CMK (cell line): ENCODE results near the gene RAB3GAP1.

ENCODE experiments used
- DNase-seq: peaks from one replicate; pipeline ENCODE4 v3.0.0-alpha.2; 2010; ENCODE audit warnings: low read depth

RAB3GAP1 gene

DNA sequence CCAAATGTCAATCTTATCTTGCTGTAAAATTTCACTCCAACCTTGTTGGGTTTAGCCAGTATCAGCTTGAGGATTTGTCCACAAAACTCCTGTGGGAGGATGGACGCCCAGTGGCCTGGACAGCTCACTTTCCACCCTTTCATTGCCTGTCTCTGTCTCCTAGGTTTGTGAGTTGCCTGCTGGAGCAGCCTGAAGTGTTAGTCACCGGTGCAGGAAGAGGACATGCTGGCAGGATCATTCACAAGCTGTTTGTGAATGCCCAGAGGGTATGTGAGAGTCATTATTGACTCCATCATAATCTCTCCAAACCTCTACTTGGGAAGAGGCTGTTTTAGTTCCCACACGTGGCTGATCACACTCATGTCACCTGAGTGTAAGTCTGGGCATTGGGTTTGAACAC lies 112.3 kb downstream of the RAB3GAP1 start:
- no peak for DNase-seq

DNA sequence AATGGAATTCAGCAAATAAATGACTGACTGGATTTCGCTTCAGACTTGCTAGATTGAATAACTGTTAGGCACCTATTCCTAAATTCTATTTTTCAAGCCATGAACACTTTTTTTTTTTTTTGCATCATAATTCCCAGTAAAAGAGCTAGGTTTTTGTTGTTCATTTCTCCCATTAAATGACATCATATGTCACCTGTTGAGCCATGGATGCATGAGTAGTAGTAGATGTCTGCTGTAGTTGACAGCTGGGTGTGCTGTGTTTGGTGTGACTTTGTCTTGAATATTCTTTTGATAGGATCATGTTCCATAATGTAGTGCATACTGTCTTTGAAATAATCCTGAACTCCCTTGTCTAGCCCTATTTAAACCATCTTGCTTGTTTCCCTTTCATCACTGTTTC lies 115.2 kb downstream of the RAB3GAP1 start:
- DNase-seq, result no peak

DNA sequence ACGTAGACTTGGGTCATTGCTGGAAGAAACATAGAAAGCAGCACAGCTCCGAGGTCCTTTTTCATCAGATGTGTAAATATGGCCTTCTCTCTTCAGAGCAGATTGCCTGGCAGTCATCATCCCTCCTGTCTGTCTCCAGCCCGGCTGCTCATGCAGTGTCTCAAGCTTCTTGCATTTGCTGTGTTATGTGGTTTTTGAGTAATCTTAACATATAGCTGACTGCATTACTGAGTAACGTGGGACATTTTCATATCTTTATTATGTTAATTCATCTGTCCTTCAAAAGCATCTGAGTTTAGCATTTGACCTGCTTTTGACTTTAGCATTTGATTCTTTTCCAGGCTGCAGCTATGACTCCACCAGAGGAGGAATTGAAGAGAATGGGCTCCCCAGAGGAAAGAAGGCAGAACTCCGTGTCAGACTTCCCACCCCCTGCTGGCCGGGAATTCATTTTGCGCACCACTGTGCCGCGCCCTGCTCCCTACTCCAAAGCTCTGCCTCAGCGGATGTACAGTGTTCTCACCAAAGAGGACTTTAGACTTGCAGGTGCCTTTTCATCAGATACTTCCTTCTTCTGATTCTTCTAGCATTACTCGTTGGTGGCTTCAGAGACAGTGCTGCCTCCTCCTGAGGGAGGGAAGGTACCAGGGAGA lies 116.2 kb downstream of the RAB3GAP1 start:
- DNase-seq, result no peak

DNA sequence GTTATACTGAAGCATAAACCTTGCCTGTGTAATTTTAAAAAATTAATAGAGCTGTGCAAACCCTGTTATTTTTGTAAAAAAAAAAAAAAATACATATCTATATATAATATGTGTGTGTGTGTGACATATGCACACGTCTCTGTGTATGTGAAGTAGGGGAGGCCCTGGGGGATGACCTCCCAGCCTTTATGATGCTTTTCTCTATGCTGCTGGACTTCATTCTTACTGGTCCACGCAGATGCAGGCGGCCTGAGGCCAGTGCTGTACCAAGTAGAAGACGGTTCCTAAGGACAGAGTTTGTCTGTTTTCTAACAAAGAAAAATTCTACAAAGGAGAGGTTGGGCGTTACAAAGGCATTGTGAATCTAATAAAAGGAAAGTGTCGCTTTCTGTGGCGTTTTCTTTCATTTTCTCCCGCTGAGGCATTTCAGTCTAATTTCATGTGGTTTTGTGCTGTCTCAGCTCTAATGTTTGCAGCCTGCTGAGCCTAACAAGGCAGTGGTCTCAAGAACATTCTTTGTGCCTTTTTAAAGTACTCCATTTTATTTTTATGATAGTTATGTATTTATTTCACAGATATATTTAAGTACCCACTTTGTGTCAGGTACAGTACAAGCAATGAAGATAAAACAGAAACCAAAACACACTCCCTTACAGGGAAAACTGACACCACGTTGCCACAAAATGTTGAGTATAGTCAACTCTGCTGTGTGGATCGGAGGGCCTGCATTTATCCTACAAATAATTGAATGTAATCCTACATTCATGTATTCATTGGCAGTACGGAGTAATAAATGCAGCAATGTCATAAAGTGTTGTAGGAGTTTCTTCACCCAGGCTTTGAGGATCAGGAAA lies 118.0 kb downstream of the RAB3GAP1 start:
- no peak for DNase-seq

DNA sequence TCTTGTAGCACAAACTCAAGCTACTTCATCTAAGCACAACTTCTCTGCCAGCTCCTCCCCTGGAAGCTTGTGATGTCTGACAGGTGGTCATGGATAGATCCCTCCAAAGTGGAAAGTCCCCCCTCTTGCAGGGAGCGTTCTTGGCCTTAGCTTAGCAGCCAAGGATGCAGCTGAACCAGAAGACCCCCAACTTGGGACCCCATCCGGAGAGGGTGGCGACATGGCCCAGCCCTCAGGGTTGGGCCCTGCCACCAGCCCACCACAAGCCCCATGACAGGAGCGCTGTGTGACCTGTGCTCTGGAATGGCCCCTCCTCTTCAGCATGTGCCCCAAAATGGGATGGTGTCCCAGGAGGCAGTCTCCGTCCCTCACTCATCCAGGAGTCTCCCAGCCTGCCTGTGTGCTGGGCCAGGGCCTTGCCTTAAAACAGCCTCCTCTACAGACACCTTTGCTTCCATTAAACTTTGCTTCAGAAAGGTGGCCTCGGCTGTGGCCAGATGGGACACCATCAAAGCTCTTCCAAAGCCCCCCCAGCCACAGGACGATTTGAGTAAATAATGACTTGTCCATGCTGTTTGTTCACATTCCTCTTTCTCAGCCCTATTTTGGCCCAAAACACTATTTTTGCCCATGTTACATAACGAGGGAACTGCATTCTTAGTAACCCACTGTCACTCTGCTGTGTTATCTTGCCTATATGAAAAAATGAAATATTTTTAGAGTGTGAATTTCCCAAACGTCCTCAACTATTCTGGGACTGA lies 122.1 kb downstream of the RAB3GAP1 start:
- DNase-seq, result no peak

DNA sequence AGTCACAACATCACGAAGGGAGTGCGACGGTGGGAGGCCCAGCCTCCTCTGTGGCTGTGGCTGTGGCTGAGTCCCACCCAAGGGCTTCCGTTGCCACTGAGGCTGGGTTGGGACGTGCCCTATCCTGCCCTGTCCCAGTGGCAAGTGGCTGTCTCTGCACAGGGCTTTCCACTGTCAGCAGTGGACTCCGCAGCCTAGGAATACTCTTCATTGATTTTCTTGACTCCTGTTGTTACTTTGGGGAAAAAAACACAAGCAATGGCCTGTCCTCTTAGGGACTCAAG lies 122.7 kb downstream of the RAB3GAP1 start:
- no peak for DNase-seq

DNA sequence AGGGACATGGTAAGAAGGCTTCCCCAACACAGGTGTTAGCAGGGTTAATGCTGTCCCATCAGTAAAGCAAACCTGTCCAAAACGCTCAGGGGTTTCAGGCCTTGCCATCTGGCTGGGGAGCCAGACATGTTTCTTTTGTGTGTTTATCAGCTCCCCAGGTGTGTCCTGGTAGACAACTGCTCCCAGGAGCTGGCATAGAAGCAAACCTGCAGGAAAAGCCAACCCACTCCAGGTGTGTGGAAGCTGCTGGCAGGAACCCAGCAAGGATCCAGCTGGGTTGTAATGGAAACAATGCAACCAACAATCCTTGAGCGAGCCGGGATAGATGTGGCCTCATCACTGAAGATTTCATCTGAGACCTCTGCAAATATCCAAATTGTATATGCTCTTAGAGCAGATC lies 123.1 kb downstream of the RAB3GAP1 start:
- no peak for DNase-seq

DNA sequence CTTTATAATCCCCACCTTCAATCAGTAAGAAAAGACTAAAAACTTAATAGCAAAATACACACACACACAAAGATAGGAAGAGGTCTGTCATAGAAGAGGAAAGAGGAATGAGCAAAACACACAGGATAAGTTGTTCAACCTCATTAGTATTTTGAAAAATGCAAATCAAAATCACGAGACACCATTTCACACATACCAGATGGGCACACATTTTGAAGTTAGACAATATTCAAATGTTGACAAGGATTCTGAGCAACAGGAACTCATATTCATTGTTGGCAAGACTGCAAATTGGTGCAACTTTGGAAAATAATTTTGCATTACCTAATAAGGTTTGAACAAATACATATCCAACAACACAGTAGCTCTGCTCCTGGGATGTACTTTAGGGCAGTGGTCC lies 127.6 kb downstream of the RAB3GAP1 start:
- no peak for DNase-seq

DNA sequence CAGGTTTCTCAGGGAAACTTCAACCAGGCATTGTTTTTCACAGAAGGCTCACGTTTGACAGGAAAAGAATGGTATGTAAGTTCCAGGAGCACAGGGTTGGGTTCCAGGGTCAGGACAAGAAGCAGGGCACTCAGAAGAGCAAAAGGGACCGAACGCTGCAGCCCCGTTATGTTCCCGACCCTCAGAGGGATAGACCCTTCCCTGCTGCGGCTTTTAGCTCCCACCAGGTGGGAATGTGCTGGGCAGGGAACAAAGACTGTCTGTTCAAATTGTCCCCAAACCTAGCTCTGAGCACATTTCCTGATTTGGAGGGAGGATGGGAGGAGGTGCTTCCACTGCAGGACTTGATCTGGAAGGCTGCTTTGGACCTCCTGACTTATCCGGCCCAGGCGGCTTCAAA lies 130.1 kb downstream of the RAB3GAP1 start:
- no peak for DNase-seq

DNA sequence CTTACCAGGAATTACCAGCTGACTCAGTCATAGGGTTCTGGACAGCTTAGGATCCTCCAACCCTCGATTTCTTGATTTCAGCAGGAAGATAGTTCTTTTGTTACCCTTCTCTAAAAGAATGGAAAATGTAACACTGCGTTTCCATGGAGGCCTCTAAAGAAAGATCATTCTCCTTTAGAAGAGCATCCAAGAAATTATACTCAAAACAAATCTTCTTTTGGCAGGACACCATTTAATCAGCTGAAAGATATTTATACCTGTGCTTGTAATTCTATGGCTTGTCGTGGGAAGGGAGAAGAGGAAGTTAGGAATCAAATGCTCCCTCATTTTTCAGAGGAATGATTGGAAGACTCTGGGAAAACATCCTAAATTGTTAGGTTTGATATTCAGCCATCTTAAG lies 130.5 kb downstream of the RAB3GAP1 start:
- DNase-seq, result no peak

DNA sequence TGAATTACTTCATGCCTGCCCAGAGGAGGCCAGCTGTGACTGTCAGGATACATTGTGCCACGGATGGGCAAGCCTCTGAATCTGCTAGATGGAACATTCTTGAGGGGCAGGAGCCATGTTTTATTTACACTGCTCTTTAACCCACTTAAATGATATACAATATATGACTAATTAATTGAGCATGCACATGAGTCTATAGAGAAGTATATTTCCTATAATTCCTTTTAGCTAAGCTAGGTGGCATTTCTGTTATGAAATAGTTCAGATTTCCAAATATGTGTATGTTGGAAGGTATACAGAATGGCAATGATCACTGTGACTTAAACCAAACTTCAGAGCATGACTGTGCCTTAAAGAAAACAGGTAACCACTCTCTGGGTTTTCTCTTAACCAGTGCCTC lies 131.7 kb downstream of the RAB3GAP1 start:
- no peak for DNase-seq

DNA sequence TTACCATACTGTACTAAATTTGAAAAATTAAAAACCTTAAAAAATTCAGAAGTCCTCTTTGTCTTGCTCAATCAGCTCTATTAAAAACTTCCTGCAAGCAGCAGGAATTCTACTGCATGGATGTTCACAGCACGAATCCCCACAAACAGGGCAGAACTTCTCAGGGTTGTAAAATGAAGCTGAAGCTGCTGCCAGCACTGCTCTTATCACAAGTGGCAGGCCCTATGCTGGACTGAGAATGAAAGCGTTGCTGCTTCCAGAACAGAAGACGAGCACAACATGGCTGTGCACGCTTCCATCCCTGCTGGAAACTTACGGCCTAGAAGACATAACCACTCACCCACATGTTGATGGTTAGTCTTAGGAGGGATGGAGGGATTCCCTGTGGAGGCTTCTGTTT lies 134.0 kb downstream of the RAB3GAP1 start:
- DNase-seq, result no peak

DNA sequence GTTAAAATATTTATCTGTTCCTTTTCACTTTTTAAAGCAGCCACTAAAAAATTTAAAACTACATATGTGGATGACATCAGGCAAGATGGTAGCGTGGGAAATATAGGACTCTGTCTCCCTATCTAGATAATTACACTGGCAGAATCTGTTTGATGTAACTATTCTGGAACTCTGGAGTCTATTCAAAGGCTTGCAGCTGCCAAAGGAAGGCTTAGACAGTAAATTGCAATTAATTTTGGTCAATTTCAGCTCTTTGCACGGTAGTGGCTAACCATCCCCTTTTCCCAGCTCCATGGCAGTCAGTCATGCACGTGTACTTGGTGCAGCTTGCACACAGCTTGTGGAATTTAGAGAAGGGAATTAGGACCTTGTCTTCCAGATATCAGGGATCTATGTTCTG lies 135.2 kb downstream of the RAB3GAP1 start:
- DNase-seq, result no peak

DNA sequence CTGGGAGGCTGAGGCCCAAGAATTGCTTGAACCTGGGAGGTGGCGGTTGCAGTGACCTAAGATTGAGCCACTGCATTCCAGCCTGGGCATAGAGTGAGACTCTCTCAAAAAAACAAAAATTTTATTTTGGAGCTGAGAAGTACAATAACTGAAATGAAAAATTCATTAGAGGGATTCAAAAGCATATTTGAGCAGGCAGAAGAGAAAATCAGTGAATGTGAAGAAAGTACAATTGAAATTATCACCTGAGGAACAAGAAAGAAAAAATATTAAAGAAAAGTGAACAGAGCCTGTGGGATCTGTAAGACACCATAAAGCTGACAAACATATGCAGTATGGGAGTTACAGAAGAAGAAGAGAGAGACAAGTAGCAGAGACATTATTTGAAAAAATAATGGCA lies 137.1 kb downstream of the RAB3GAP1 start:
- no peak for DNase-seq

DNA sequence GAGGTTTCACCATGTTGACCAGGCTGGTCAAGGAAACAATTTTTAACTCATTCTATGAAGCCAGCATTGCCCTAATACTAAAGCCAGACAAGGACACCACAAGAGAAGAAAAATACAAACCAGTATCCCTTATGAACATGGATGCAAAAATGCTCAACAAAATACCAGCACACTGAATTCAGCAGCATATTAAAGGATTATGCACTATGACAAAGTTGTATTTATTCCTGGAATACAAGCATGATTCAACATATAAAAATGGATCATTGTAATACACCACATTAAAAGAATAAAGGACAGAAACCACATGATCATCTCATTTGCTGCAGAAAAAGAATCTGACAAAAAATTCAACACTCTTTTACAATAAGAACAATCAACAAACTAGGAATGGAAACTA lies 138.7 kb downstream of the RAB3GAP1 start:
- no peak for DNase-seq

DNA sequence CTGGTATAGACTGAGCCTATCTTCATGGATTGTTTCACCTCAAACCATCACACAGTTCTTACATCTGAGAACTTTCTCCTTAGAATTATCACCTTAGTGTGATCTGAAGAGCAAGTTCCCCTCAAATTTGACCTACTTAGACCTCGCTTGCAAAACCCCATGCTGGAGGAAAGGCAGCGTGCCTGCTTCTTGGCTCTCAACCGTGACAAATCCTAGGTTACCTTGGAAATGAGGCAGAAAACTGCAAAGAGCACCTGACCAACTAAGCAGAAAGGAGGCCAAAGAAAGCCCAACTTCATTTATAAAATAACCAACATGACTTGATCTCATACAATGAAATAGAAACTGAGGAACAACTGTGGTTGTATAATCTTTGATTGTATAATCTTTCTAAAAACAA lies 146.4 kb downstream of the RAB3GAP1 start:
- DNase-seq, result no peak

DNA sequence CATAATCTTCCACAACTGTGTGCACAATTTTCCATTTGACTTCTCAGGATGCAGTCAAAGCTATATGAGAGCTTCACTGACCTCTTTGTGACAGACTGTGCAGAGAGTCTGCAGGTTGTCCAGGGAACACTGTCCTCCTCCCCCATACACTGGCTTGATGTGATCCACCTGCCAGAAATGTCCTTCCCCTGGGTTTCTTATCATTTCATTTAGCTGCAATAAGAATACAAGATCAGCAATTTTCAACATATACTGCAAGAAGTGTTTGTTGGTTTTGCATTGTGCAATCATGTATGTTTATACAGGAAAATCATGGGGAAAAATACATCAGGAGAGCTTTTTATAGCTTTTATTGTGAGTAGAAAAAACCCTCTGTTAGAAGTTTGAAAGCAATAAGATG lies 150.7 kb downstream of the RAB3GAP1 start:
- DNase-seq, result no peak

DNA sequence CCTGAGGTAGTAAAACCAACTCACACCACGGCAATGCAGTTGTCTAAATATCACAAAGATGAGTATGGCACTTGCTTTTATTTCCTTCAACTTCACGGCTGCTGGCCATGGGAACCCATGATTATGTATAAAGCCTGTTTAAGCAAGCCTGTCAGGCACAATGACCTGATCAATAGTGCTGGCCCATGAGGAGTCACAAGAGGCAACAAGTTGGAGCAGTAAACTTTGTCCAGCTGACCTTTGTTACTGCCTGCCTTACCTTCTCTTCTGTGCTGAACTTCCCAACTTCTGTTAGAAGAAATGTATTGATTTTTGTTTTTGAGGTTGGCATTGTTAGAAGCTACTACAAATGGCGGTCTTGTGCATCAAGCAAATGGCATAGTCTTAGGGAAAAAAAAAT lies 151.9 kb downstream of the RAB3GAP1 start:
- no peak for DNase-seq

DNA sequence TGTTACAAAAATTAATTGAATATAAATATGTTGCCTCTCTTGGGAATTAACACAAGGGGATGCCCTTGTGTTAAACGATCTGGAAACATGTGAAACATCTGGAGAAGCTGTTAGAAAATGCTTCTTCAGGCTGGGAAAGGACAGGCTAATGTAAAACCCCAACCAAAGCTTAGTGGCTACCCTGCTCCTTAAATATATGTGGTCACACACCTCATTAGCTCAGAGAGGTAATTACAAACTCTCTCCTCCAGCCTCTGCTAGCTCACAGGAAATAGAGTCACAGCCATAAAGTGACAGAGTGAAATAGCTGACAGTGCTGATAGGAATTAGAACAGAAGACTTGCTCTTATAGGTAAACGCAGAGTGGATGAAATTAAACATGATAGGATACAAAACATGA lies 155.9 kb downstream of the RAB3GAP1 start:
- DNase-seq, result no peak

DNA sequence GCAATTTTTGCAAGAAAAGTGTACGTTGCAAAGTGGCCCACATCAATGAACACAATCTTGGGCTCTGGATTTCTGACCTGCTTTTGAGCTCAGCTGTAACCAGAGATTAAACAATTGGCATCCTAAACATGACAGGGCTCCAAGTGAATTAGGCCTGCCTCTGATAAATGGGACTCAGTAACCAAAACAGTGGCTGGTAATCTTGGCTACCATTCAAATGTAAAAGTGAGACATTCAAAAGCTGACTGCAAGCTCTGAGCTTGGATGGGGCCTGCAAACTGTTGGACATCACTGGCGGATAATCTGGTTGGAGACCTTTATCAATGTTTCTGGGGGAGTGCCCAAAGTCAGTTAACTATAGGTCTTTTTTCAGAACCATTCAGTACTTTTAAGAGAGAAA lies 160.7 kb downstream of the RAB3GAP1 start:
- DNase-seq, result no peak

DNA sequence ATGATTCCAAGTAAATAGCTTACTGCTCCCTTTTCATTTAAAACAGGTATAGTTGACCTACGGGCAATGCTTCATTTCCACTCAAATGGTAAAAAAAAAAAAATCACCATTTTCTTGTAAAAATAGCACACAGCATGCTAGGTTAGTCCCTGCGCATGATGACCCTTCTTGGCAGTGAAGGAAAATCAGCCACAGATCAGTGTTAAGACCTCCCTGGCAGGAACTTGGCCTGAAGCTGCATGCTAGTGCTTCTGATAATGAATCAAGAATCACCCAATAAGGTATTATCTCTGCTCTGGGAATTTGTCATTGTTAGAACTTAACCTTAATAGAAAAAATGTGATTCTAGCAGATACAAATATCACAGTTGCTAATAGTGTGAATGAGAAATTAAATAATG lies 166.3 kb downstream of the RAB3GAP1 start:
- DNase-seq, result no peak

DNA sequence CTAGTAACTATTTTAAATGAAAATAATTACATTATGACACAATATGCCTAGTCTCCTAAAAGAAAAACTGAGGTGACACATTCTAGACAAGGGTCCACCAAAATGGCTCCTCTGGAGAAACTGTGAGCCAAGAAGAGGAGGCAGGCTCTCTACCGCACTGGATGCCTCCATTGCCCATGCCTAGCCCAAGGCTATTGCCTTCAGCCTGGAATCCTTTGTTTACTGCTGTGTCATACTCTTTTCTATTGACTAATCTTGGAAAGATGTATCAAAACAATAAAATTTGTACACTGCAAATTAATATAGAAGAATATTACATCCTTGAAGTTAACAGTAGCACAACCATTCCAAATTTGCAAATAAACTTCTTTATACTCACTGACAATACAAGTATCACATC lies 167.1 kb downstream of the RAB3GAP1 start:
- no peak for DNase-seq
